Endothelial cell of umbilical vein (primary cell): ENCODE data around the gene CHID1. TPM values are rescaled to one million over a fixed set of nuclear protein-coding genes. Genes with fewer than 3 reads are reported as not detected.

Experiments
- BruUV-seq: library from RNA; stranded (reverse); fragments of 400-500 nt; replicated peaks from 2 replicates; lab custom pipeline; 2021; lab: Mats Ljungman, UMichigan
- CTCF ChIA-PET: fragments of 300-600, 350-600 bp; sonication (Branson Sonifier 250); formaldehyde crosslinking; loops from one replicate; lab custom pipeline; 2021; ENCODE audit warnings: antibody characterized with exemption, inconsistent platforms; lab: Charles Lee
- POLR2A ChIA-PET: fragments of 300-600, 350-600 bp; sonication (Branson Sonifier 250); formaldehyde crosslinking; loops from one replicate; lab custom pipeline; 2021; ENCODE audit warnings: antibody characterized with exemption, inconsistent platforms; lab: Charles Lee
- DNase-seq: peaks from one replicate; pipeline ENCODE4 v3.0.0-alpha.2; 2011; ENCODE audit warnings: low read depth, low spot score
- FAIRE-seq: peaks from 2 replicates; lab custom pipeline; 2011; peaks lifted over from hg19 to GRCh38; lab: Jason Lieb, UNC
- H2AFZ ChIP-seq: 2 replicates; pipeline ENCODE4 v1.6.0; 2012; ENCODE audit warnings: low read depth, low read length, control low read depth, inconsistent platforms
- H3K27ac ChIP-seq: 2 replicates; pipeline ENCODE4 v1.5.1; 2011; ENCODE audit warnings: low read depth, mild to moderate bottlenecking, control low read depth, low read length, moderate library complexity; ENCODE audit not compliant: insufficient read depth
- H3K27me3 ChIP-seq, 2 experiments: 2 replicates each; pipeline versions ENCODE4 v1.6.0 to v1.6.1; 2011; ENCODE audit warnings: low read length in 2 of 2, mixed read lengths in 1 of 2; ENCODE audit not compliant: control insufficient read depth in 2 of 2, insufficient read depth in 2 of 2
- H3K36me3 ChIP-seq, 2 experiments: 2 replicates in 1 of 2; 3 replicates in 1 of 2; pipeline ENCODE4 v1.5.1; 2011; ENCODE audit warnings: low read length in 2 of 2, mild to moderate bottlenecking in 1 of 2, moderate library complexity in 1 of 2; ENCODE audit not compliant: control insufficient read depth in 2 of 2, insufficient read depth in 2 of 2; ENCODE audit errors: extremely low read depth in 1 of 2
- H3K4me1 ChIP-seq: 3 replicates; pipeline ENCODE4 v1.5.1; 2011; ENCODE audit warnings: mild to moderate bottlenecking, low read length; ENCODE audit not compliant: control insufficient read depth, insufficient read depth; ENCODE audit errors: extremely low read depth
- H3K4me2 ChIP-seq: 2 replicates; pipeline ENCODE4 v1.6.1; 2011; ENCODE audit warnings: low read length, control low read depth, mixed read lengths; ENCODE audit not compliant: insufficient read depth
- H3K4me3 ChIP-seq, 3 experiments: fragments of 200-600 bp in 1 of 3; sonication (generic), shearing (Covaris generic) in 1 of 3; replicated peaks in 1 of 3; 2 replicates each; pipeline ENCODE4 v1.5.1; 2011 to 2016; ENCODE audit warnings: control low read depth in 3 of 3, low read length in 3 of 3, mild to moderate bottlenecking in 2 of 3, inconsistent platforms in 1 of 3, low read depth in 1 of 3, moderate library complexity in 1 of 3; ENCODE audit not compliant: insufficient read depth in 1 of 3
- H3K79me2 ChIP-seq: 2 replicates; pipeline ENCODE4 v1.6.0; 2012; ENCODE audit warnings: low read length, inconsistent platforms; ENCODE audit not compliant: control insufficient read depth, insufficient read depth
- H3K9ac ChIP-seq: replicated peaks from 2 replicates; pipeline ENCODE3; 2011; ENCODE audit warnings: low read length, control low read depth; ENCODE audit not compliant: insufficient read depth; ENCODE audit errors: extremely low read depth
- H3K9me1 ChIP-seq: replicated peaks from 3 replicates; pipeline ENCODE4 v1.6.0; 2011; ENCODE audit warnings: mild to moderate bottlenecking, low read length; ENCODE audit not compliant: control insufficient read depth, insufficient read depth; ENCODE audit errors: extremely low read depth
- H3K9me3 ChIP-seq: replicated peaks from 2 replicates; pipeline ENCODE4 v1.5.1; 2012; ENCODE audit warnings: low read length, inconsistent platforms; ENCODE audit not compliant: control insufficient read depth, insufficient read depth
- H4K20me1 ChIP-seq: replicated peaks from 2 replicates; pipeline ENCODE3; 2011; ENCODE audit warnings: mild to moderate bottlenecking, low read length; ENCODE audit not compliant: control insufficient read depth, insufficient read depth; ENCODE audit errors: extremely low read depth
- EZH2 ChIP-seq: IDR thresholded peaks from 2 replicates; pipeline ENCODE4 v1.6.1; 2012; ENCODE audit warnings: borderline replicate concordance, low read depth, mild to moderate bottlenecking, moderate library complexity, low read length, inconsistent platforms; ENCODE audit not compliant: severe bottlenecking
- FOS ChIP-seq: IDR thresholded peaks from 2 replicates; pipeline ENCODE4 v1.6.1; 2011; ENCODE audit warnings: mild to moderate bottlenecking, low read length, moderate library complexity, borderline replicate concordance; ENCODE audit not compliant: insufficient read depth
- GATA2 ChIP-seq: IDR thresholded peaks from 2 replicates; pipeline ENCODE4 v1.7.0; 2011; ENCODE audit warnings: low read depth, mild to moderate bottlenecking, moderate library complexity, mixed read lengths, low read length; ENCODE audit not compliant: insufficient read length, insufficient read depth
- JUN ChIP-seq: IDR thresholded peaks from 2 replicates; pipeline ENCODE4 v1.6.1; 2011; ENCODE audit warnings: borderline replicate concordance, low read depth; ENCODE audit not compliant: insufficient read length, insufficient read depth
- MYC ChIP-seq: IDR thresholded peaks from one replicate; pipeline ENCODE4 v1.6.1; 2011; ENCODE audit warnings: mild to moderate bottlenecking, low read depth, low read length
- POLR2A ChIP-seq: IDR thresholded peaks from 2 replicates; pipeline ENCODE4 v1.6.1; 2012; ENCODE audit warnings: low read depth, mild to moderate bottlenecking, control low read depth, low read length
- POLR2AphosphoS5 ChIP-seq: IDR thresholded peaks from 2 replicates; pipeline ENCODE4 v1.6.1; 2012; ENCODE audit warnings: low read depth, mild to moderate bottlenecking, control low read depth, low read length, moderate library complexity; ENCODE audit not compliant: insufficient read depth
- dilution Hi-C: fragments of 300-500 bp; cut with MboI; formaldehyde crosslinking; loops from one replicate; pipeline ENCODE4 v1.15.0; 2019; ENCODE audit warnings: low sequenced_read_pairs; ENCODE audit not compliant: extremely low pct_ligation_motif_present
- intact Hi-C: fragments of 100-400 bp; cut with micrococcal nuclease; formaldehyde crosslinking; loops from one replicate; pipeline ENCODE4 v1.10.0; 2022
- polyA plus RNA-seq, 4 experiments: library from polyadenylated mRNA; depleted of rRNA in 3 of 4; stranded (reverse) in 3 of 4; unstranded in 1 of 4; fragments of >200 nt; gene quantifications; 2 replicates each; pipeline versions ENCODE4 v1.2.1 to v1.2.3, GENCODE V29; 2011 to 2012; ENCODE audit warnings: missing spikeins in 1 of 4
- total RNA-seq: library from RNA; stranded (reverse); gene quantifications from 2 replicates; pipeline ENCODE4 v1.2.3, GENCODE V29; 2021
- TF ChIP-seq, protein P1 (sequence below), 2 donors: IDR thresholded peaks; 1 replicate in 1 of 2; 2 replicates in 1 of 2; pipeline ENCODE4 v1.5.1; 2011; ENCODE audit warnings: low read length in 2 of 2, mild to moderate bottlenecking in 2 of 2, moderate library complexity in 2 of 2, control low read depth in 1 of 2, inconsistent platforms in 1 of 2, low read depth in 1 of 2; ENCODE audit not compliant: insufficient read depth in 1 of 2; ENCODE audit errors: extremely low read depth in 1 of 2
- TF ChIP-seq, protein P2 (sequence below): IDR thresholded peaks from 2 replicates; pipeline ENCODE4 v1.6.1; 2011; ENCODE audit not compliant: insufficient read depth, insufficient read length

The CHID1 gene
- total and polyA plus RNA-seq, 2 donors (not counting 3 experiments of a cell fraction or from before 2014, with no cell fraction given), result 89.8 to 107 TPM

- no peak for DNase-seq
- H3K79me2 ChIP-seq, result peaks cover 75% of the 10 kb centered on the region
- peak overlapping the region; percentile 62 for H3K4me2 ChIP-seq
- H3K4me1 ChIP-seq, result peaks cover 36% of the 10 kb centered on the region
- H3K9me3 ChIP-seq, result no peaks in the 10 kb centered on the region
- H3K36me3 ChIP-seq, result no peaks in the 10 kb centered on the region
- H3K27ac ChIP-seq, result no peak overlapping the region
- H3K9ac ChIP-seq, result no peak overlapping the region
- H3K9me1 ChIP-seq, result no peaks in the 10 kb centered on the region
- TF ChIP-seq EZH2 (no peak), MYC (no peak), JUN (no peak), POLR2A (no peak), FOS (no peak), POLR2AphosphoS5 (no peak), GATA2 (no peak)
- TF ChIP-seq, protein P1, sequence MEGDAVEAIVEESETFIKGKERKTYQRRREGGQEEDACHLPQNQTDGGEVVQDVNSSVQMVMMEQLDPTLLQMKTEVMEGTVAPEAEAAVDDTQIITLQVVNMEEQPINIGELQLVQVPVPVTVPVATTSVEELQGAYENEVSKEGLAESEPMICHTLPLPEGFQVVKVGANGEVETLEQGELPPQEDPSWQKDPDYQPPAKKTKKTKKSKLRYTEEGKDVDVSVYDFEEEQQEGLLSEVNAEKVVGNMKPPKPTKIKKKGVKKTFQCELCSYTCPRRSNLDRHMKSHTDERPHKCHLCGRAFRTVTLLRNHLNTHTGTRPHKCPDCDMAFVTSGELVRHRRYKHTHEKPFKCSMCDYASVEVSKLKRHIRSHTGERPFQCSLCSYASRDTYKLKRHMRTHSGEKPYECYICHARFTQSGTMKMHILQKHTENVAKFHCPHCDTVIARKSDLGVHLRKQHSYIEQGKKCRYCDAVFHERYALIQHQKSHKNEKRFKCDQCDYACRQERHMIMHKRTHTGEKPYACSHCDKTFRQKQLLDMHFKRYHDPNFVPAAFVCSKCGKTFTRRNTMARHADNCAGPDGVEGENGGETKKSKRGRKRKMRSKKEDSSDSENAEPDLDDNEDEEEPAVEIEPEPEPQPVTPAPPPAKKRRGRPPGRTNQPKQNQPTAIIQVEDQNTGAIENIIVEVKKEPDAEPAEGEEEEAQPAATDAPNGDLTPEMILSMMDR (IDR thresholded peaks at IDR 0.05; ENCODE audit: extremely low read depth in 1 of 2, insufficient read depth in 1 of 2, low read depth in 1 of 2, low read length in 2 of 2), result no peak
- TF ChIP-seq, protein P2, sequence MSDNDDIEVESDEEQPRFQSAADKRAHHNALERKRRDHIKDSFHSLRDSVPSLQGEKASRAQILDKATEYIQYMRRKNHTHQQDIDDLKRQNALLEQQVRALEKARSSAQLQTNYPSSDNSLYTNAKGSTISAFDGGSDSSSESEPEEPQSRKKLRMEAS, result no peak
- peaks cover 5% of the 10 kb centered on the region for H4K20me1 ChIP-seq
- no TSS peak for BruUV-seq
- H3K27me3 ChIP-seq, result no peaks in the 10 kb centered on the region
- H3K4me3 ChIP-seq, result no peak overlapping the region
- ChIA-PET POLR2A (no interaction called here), CTCF (interaction anchor here (1.1 to 2.7 kb wide), 4 partner anchors 9 to 18 kb away, joined by 3 to 8 read pairs (median 4); no protein-coding TSS in a partner anchor)
- no peak overlapping the region for H2AFZ ChIP-seq
- dilution Hi-C loops, result no loop called here
- intact Hi-C loops, result no loop called here
- no peak for FAIRE-seq
Measured at GRCh38 chr11:933936-934335, 23.3 kb upstream of the CHID1 start.
